PC-3 (cell line): ENCODE measurements around the gene SCUBE3. TPM values are rescaled to one million over a fixed set of nuclear protein-coding genes. Genes with fewer than 3 reads are reported as not detected.
A peak's percentile ranks its signal among the peaks of the same experiment; 100 is the strongest.

Experiments used
- ATAC-seq: fragments of 200-7000 bp; cut with Tn5 transposase; 2 replicates; pipeline ENCODE4 v1.9.1; 2020; ENCODE audit warnings: mild to moderate bottlenecking, moderate library complexity
- BruUV-seq: library from RNA; stranded (reverse); fragments of 400-500 nt; replicated peaks from 2 replicates; lab custom pipeline; 2021; lab: Mats Ljungman, UMichigan
- CTCF ChIA-PET: fragments of 300-600 bp; sonication (Branson Sonifier 250); formaldehyde crosslinking; loops from one replicate; lab custom pipeline; 2022; ENCODE audit warnings: antibody characterized with exemption; lab: Charles Lee
- POLR2A ChIA-PET: fragments of 300-600 bp; sonication (Branson Sonifier 250); formaldehyde crosslinking; loops from one replicate; lab custom pipeline; 2022; ENCODE audit warnings: antibody characterized with exemption; ENCODE audit not compliant: unreplicated experiment; lab: Charles Lee
- DNase-seq: peaks from one replicate; pipeline ENCODE4 v3.0.0-alpha.2; 2015
- H2AFZ ChIP-seq: fragments of 300-600 bp; sonication (generic); 2 replicates; pipeline ENCODE4 v1.6.0; 2016; ENCODE audit warnings: antibody characterized with exemption, low read length
- H3F3A ChIP-seq: fragments of 300-600 bp; sonication (generic); one replicate; pipeline ENCODE4 v1.6.0; 2017; ENCODE audit warnings: antibody characterized with exemption, low read length, control low read depth, mild to moderate bottlenecking; ENCODE audit not compliant: unreplicated experiment
- H3K27ac ChIP-seq: fragments of 300-600 bp; sonication (generic); 2 replicates; pipeline ENCODE4 v1.5.1; 2016; ENCODE audit warnings: mild to moderate bottlenecking, low read length
- H3K27me3 ChIP-seq: fragments of 300-600 bp; sonication (generic); 2 replicates; pipeline ENCODE4 v1.6.1; 2016; ENCODE audit warnings: low read length, mixed read lengths
- H3K36me3 ChIP-seq: fragments of 300-600 bp; sonication (generic); 2 replicates; pipeline ENCODE4 v1.6.1; 2016; ENCODE audit warnings: low read depth, mixed run types, low read length, mixed read lengths
- H3K4me1 ChIP-seq: fragments of 300-600 bp; sonication (generic); 2 replicates; pipeline ENCODE4 v1.5.1; 2016; ENCODE audit warnings: low read length; ENCODE audit not compliant: insufficient read depth
- H3K4me2 ChIP-seq: fragments of 300-600 bp; sonication (generic); 2 replicates; pipeline ENCODE4 v1.6.0; 2016; ENCODE audit warnings: low read length
- H3K4me3 ChIP-seq: fragments of 300-600 bp; sonication (generic); 2 replicates; pipeline ENCODE4 v1.5.1; 2016; ENCODE audit warnings: mild to moderate bottlenecking, low read length, mixed read lengths
- H3K79me2 ChIP-seq: fragments of 300-600 bp; sonication (generic); 2 replicates; pipeline ENCODE4 v1.6.1; 2017; ENCODE audit warnings: low read length, mixed read lengths
- H3K9ac ChIP-seq: fragments of 300-600 bp; sonication (generic); 2 replicates; pipeline ENCODE4 v1.6.0; 2016; ENCODE audit warnings: mild to moderate bottlenecking, low read length
- H3K9me2 ChIP-seq: fragments of 300-600 bp; sonication (generic); replicated peaks from 2 replicates; pipeline ENCODE4 v1.6.1; 2016; ENCODE audit warnings: mixed run types, low read length, mixed read lengths
- H3K9me3 ChIP-seq: fragments of 300-600 bp; sonication (generic); 2 replicates; pipeline ENCODE4 v1.6.1; 2016; ENCODE audit warnings: low read length, mixed read lengths
- H4K20me1 ChIP-seq: fragments of 300-600 bp; sonication (generic); 2 replicates; pipeline ENCODE4 v1.6.1; 2016; ENCODE audit warnings: low read length, mixed read lengths
- EZH2 ChIP-seq: fragments of 300-600 bp; sonication (generic); IDR thresholded peaks from one replicate; pipeline ENCODE4 v1.6.1; 2017; ENCODE audit warnings: antibody characterized with exemption, mild to moderate bottlenecking, low read length; ENCODE audit not compliant: unreplicated experiment
- EZH2phosphoT487 ChIP-seq: fragments of 300-600 bp; sonication (generic); IDR thresholded peaks from 2 replicates; pipeline ENCODE4 v1.6.1; 2018; ENCODE audit warnings: mild to moderate bottlenecking, antibody characterized with exemption, low read length, borderline replicate concordance
- intact Hi-C: fragments of 100-400 bp; cut with micrococcal nuclease; formaldehyde crosslinking; loops from 2 replicates; pipeline ENCODE4 v1.9.0; 2023
- total RNA-seq: library from RNA; depleted of rRNA; stranded (reverse); fragments of >200 nt; gene quantifications from 2 replicates; pipeline ENCODE4 v1.2.3, GENCODE V29; 2014
- TF ChIP-seq, protein P1 (sequence below): fragments of 300-600 bp; sonication (generic); conservative IDR thresholded peaks from 2 replicates; pipeline ENCODE4 v1.5.1; 2017; ENCODE audit warnings: antibody characterized with exemption, low read depth, mild to moderate bottlenecking, low read length

SCUBE3 gene
- total RNA-seq, 1 experiment from 2014 or later: 1.5 TPM

DNA sequence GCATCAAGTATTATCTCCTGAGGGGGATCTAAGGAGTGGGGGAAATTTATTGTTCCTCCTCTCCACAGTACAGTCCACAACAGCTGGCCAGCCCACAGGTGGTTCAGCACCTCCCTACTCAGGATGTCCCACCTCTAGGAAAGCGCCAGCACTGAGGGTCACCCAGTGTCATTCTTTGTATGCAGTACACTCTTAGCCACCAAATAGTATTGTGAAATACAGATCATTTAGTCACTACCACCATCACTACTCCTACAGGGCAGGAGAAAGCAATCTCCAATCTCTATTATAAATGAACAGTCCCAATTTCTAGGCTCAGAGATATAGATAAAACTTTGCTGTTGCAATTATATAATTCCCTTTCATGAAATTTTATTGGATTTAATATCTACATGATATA is 39.5 kb downstream of the SCUBE3 start:
- H3K79me2 ChIP-seq: peaks cover 2% of the 10 kb centered on the region; the same call in 1 of the 2 replicates
- no peak for ATAC-seq

DNA sequence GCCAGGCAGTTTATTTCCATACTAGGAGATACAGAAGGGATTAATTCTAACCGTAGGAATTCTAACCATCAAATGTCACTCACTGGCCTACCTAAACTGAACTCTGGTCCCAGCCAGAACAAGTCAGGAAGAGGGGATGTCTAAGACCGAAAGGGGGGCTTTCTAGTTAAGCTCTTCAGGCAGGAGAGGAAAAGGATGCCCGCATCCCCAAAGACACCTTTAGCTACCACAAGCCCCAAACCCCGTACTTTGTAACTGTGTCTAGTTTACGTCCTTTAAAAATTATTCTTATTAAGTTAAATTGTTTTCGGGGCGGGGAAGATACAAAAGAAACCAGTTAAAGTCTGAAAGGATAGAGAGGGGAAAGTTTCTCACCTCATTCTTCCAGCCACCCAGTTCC is 44.6 kb downstream of the SCUBE3 start:
- no peak for TF ChIP-seq EZH2
- no peak for TF ChIP-seq EZH2phosphoT487
- TF ChIP-seq, protein P1, sequence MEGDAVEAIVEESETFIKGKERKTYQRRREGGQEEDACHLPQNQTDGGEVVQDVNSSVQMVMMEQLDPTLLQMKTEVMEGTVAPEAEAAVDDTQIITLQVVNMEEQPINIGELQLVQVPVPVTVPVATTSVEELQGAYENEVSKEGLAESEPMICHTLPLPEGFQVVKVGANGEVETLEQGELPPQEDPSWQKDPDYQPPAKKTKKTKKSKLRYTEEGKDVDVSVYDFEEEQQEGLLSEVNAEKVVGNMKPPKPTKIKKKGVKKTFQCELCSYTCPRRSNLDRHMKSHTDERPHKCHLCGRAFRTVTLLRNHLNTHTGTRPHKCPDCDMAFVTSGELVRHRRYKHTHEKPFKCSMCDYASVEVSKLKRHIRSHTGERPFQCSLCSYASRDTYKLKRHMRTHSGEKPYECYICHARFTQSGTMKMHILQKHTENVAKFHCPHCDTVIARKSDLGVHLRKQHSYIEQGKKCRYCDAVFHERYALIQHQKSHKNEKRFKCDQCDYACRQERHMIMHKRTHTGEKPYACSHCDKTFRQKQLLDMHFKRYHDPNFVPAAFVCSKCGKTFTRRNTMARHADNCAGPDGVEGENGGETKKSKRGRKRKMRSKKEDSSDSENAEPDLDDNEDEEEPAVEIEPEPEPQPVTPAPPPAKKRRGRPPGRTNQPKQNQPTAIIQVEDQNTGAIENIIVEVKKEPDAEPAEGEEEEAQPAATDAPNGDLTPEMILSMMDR: no peak
- POLR2A ChIA-PET: no interaction called here
- Histone ChIP-seq H3K4me1 (peaks cover 14% of the 10 kb centered on the region), H3K4me2 (peak overlapping the region; percentile 95), H3K9me2 (no peaks in the 10 kb centered on the region), H3K9ac (peak overlapping the region; percentile 97), H3K9me3 (no peaks in the 10 kb centered on the region), H3K27me3 (no peaks in the 10 kb centered on the region), H3K79me2 (peaks cover 21% of the 10 kb centered on the region), H3F3A (no peaks in the 10 kb centered on the region), H3K27ac (peak overlapping the region; percentile 77), H4K20me1 (no peaks in the 10 kb centered on the region), H2AFZ (peak overlapping the region; percentile 82; the same call in 1 of the 2 replicates), H3K36me3 (no peaks in the 10 kb centered on the region), H3K4me3 (peak overlapping the region; percentile 89)
- CTCF ChIA-PET: no interaction called here
- intact Hi-C loops: no loop called here
- no peak for DNase-seq
- no peak for ATAC-seq
- no TSS peak for BruUV-seq

More for the DNA sequence above, 39.5 kb downstream of the SCUBE3 start:
- H3K9ac ChIP-seq: no peak overlapping the region
- no peaks in the 10 kb centered on the region for H4K20me1 ChIP-seq
- H3K27me3 ChIP-seq: no peaks in the 10 kb centered on the region
- no peaks in the 10 kb centered on the region for H3K9me3 ChIP-seq
- intact Hi-C loops: no loop called here
- H3K27ac ChIP-seq: no peak overlapping the region
- CTCF ChIA-PET: no interaction called here
- BruUV-seq: no TSS peak
- no peak overlapping the region for H2AFZ ChIP-seq
- no peak overlapping the region for H3K4me2 ChIP-seq
- 0 out of 2 replicates have a peak, but pooled peaks cover 2% of the 10 kb centered on the region for H3K4me1 ChIP-seq
- H3K4me3 ChIP-seq: no peak overlapping the region
- no peak for DNase-seq
- TF ChIP-seq EZH2phosphoT487 (no peak), EZH2 (no peak)
- TF ChIP-seq, protein P1: no peak
- H3K36me3 ChIP-seq: no peaks in the 10 kb centered on the region
- POLR2A ChIA-PET: no interaction called here
- no peaks in the 10 kb centered on the region for H3F3A ChIP-seq
- no peaks in the 10 kb centered on the region for H3K9me2 ChIP-seq

DNA sequence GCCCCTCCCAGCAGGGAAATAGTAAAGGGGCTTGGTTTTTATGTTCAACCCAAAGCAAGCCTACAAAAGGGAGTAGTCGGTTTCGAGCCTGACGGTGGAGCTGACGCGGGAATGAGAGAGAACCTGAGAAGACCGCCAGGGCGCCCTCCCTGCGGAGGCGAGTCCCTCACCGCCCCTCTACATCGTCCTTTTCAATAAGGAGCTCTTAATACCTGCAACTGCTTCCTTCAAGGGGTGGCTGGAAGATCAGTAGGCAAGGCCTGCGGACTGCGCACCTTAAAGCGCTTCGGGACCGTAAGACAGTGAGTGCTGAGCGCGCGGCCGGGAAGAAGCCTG is 45.1 kb downstream of the SCUBE3 start:
- TF ChIP-seq, protein P1: peak; percentile 19; the same call in 1 of the 2 replicates
- no peak for TF ChIP-seq EZH2
- intact Hi-C loops: no loop called here
- H2AFZ ChIP-seq: peak overlapping the region; percentile 82
- TSS peak; percentile 67 for BruUV-seq
- H3K4me2 ChIP-seq: peak overlapping the region; percentile 95
- no peaks in the 10 kb centered on the region for H3K36me3 ChIP-seq
- CTCF ChIA-PET: interaction anchor here (0.6 kb wide), 2 partner anchors 66 to 233 kb away, joined by 3 to 11 read pairs; no protein-coding TSS in a partner anchor
- no peak for DNase-seq
- H3K27me3 ChIP-seq: no peaks in the 10 kb centered on the region
- H3K4me3 ChIP-seq: peak overlapping the region; percentile 89
- H3K9me3 ChIP-seq: no peaks in the 10 kb centered on the region
- H3K9me2 ChIP-seq: no peaks in the 10 kb centered on the region
- H3K27ac ChIP-seq: peak overlapping the region; percentile 77
- POLR2A ChIA-PET: interaction anchor here (0.6 kb wide), 1 partner anchor 146 kb away, joined by 3 read pairs; no protein-coding TSS in a partner anchor
- peak; percentile 37 for ATAC-seq
- no peaks in the 10 kb centered on the region for H4K20me1 ChIP-seq
- peaks cover 21% of the 10 kb centered on the region for H3K79me2 ChIP-seq
- H3K4me1 ChIP-seq: peaks cover 14% of the 10 kb centered on the region
- no peaks in the 10 kb centered on the region for H3F3A ChIP-seq
- peak overlapping the region; percentile 97 for H3K9ac ChIP-seq
